Astrocyte of the hippocampus (primary cell): ENCODE results near the gene MYO1H.

Experiments used
- DNase-seq: peaks from one replicate; pipeline ENCODE4 v3.0.0; 2011; ENCODE audit warnings: low read depth, low spot score

MYO1H gene

GRCh38 chr12:109448272-109448671 lies 100.6 kb downstream of the MYO1H start:
- no peak for DNase-seq

- no peak for DNase-seq
Observed at GRCh38 chr12:109448707-109449390, 101.1 kb downstream of the MYO1H start.

GRCh38 chr12:109449845-109450532 lies 102.3 kb downstream of the MYO1H start:
- DNase-seq = no peak

- DNase-seq = no peak
Observed at GRCh38 chr12:109450980-109451379, 103.3 kb downstream of the MYO1H start.

GRCh38 chr12:109451400-109451799 lies 103.7 kb downstream of the MYO1H start:
- DNase-seq = no peak

- no peak for DNase-seq
Observed at GRCh38 chr12:109452489-109452888, 104.8 kb downstream of the MYO1H start.

- DNase-seq = no peak
Observed at GRCh38 chr12:109455706-109456105, 108.0 kb downstream of the MYO1H start.

GRCh38 chr12:109458086-109458485 lies 110.4 kb downstream of the MYO1H start:
- peak; percentile 46 for DNase-seq

- DNase-seq = peak; percentile 22
Observed at GRCh38 chr12:109458771-109459208, 111.1 kb downstream of the MYO1H start.

GRCh38 chr12:109459247-109459646 lies 111.5 kb downstream of the MYO1H start:
- DNase-seq = peak; percentile 22

GRCh38 chr12:109460538-109460937 lies 112.8 kb downstream of the MYO1H start:
- no peak for DNase-seq

GRCh38 chr12:109461049-109461845 lies 113.5 kb downstream of the MYO1H start:
- DNase-seq = peak; percentile 23

GRCh38 chr12:109461846-109462756 lies 114.4 kb downstream of the MYO1H start:
- peak; percentile 92 for DNase-seq

GRCh38 chr12:109462868-109463692 lies 115.4 kb downstream of the MYO1H start:
- peak; percentile 98 for DNase-seq

- no peak for DNase-seq
Observed at GRCh38 chr12:109463756-109464155, 116.1 kb downstream of the MYO1H start.

- DNase-seq = peak; percentile 31
Observed at GRCh38 chr12:109464642-109465351, 117.1 kb downstream of the MYO1H start.

GRCh38 chr12:109466305-109466704 lies 118.6 kb downstream of the MYO1H start:
- DNase-seq = no peak

- no peak for DNase-seq
Observed at GRCh38 chr12:109466821-109467220, 119.1 kb downstream of the MYO1H start.

- DNase-seq = no peak
Observed at GRCh38 chr12:109467978-109468676, 120.4 kb downstream of the MYO1H start.
